Measurements from ENCODE around the gene LRRN1. TPM values are rescaled to one million over a fixed set of nuclear protein-coding genes. Genes with fewer than 3 reads are reported as not detected.

LRRN1 gene
- total and polyA plus RNA-seq, 2 of the 4 experiments (the other 2 are of a cell fraction), result 0.18 to 0.41 TPM

DNA sequence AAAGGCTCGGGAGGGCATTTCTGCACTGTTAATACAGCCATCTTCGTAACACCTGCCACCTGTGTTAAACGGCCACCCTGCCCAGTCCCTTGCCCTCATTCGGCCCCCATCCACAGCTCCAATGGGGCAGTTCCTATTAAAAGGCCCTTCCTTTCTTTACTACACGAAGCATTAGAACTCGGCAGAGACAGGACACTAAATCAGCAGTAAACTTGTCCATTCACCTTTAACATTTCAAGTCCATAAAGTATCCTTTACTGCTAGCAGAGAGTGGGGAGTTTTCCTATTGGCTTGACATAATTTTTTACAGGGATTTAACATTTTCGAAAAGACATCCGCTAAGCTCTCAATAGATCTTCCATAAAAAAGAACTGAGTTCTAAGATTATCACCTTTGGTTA lies 76.3 kb downstream of the LRRN1 start:
- CTCF ChIA-PET, result interaction anchor here (0.6 kb wide), 1 partner anchor 1084 kb away, joined by 3 read pairs; no protein-coding TSS in a partner anchor
- no peak overlapping the region for H4K5ac ChIP-seq (ENCODE audit: low read depth, low read length)
- H4K8ac ChIP-seq (ENCODE audit: low read depth in 2 of 2, low read length in 2 of 2), result no peak overlapping the region
- no peak overlapping the region for H2AK5ac ChIP-seq (ENCODE audit: low read depth, low read length)
- intact Hi-C loops (cut with micrococcal nuclease) (no loop called here), in situ Hi-C loops (cut with MboI; ENCODE audit: low sequenced_read_pairs) (no loop called here), dilution Hi-C loops (cut with HindIII; ENCODE audit: low sequenced_read_pairs, unreplicated experiment) (no loop called here)
- POLR2A ChIA-PET (ENCODE audit: unreplicated experiment), result no interaction called here
- no peak overlapping the region for H2AFZ ChIP-seq (replicated peaks; ENCODE audit: low read length, poor library complexity)
- no peak overlapping the region for H2AK9ac ChIP-seq (replicated peaks; ENCODE audit: low read depth, low read length, poor library complexity)
- WGBS, 2 experiments (ENCODE audit: extremely low coverage in 2 of 2, insufficient read length in 1 of 2), result 63% methylated on average over 4 of the region's 8 CpGs; no CpG with 5 or more reads in 1 of the 2 experiments
- H3K18ac ChIP-seq (ENCODE audit: low read depth, low read length), result no peak overlapping the region
- no peaks in the 10 kb centered on the region for H3K79me1 ChIP-seq (ENCODE audit: low read depth in 1 of 2, low read length in 2 of 2)
- H3K9ac ChIP-seq (ENCODE audit: low read depth, low read length), result no peak overlapping the region
- no peak overlapping the region for H3K14ac ChIP-seq (replicated peaks; ENCODE audit: low read depth, low read length)
- no peaks in the 10 kb centered on the region for H3K9me1 ChIP-seq (ENCODE audit: insufficient read depth, low read length)
- no peak overlapping the region for H3K4me2 ChIP-seq (ENCODE audit: low read depth, low read length)
- no peak overlapping the region for H3K27ac ChIP-seq (ENCODE audit: insufficient read depth, low read length)
- no peak overlapping the region for H3K4ac ChIP-seq (ENCODE audit: low read depth, low read length)
- no peaks in the 10 kb centered on the region for H4K20me1 ChIP-seq (ENCODE audit: insufficient read depth, low read length)
- H3K56ac ChIP-seq (ENCODE audit: extremely low read depth, insufficient read depth, low read length), result no peak overlapping the region
- H3K36me3 ChIP-seq (ENCODE audit: control insufficient read depth, insufficient read depth, low read length), result no peaks in the 10 kb centered on the region
- H3K23ac ChIP-seq (ENCODE audit: low read depth, low read length), result no peak overlapping the region
- H3K4me3 ChIP-seq (ENCODE audit: insufficient read depth, low read depth, low read length), result no peak overlapping the region
- no peaks in the 10 kb centered on the region for H3K4me1 ChIP-seq (ENCODE audit: control insufficient read depth, insufficient read depth, low read length)
- no peak overlapping the region for H2BK15ac ChIP-seq (ENCODE audit: low read depth, low read length)
- peaks cover 18% of the 10 kb centered on the region for H3K9me3 ChIP-seq (ENCODE audit: control insufficient read depth, insufficient read depth, low read length)
- TF ChIP-seq, protein P1, sequence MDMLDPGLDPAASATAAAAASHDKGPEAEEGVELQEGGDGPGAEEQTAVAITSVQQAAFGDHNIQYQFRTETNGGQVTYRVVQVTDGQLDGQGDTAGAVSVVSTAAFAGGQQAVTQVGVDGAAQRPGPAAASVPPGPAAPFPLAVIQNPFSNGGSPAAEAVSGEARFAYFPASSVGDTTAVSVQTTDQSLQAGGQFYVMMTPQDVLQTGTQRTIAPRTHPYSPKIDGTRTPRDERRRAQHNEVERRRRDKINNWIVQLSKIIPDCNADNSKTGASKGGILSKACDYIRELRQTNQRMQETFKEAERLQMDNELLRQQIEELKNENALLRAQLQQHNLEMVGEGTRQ (IDR thresholded peaks at IDR 0.05; ENCODE audit: low read depth, low read length), result no peak
- TF ChIP-seq, protein P2, sequence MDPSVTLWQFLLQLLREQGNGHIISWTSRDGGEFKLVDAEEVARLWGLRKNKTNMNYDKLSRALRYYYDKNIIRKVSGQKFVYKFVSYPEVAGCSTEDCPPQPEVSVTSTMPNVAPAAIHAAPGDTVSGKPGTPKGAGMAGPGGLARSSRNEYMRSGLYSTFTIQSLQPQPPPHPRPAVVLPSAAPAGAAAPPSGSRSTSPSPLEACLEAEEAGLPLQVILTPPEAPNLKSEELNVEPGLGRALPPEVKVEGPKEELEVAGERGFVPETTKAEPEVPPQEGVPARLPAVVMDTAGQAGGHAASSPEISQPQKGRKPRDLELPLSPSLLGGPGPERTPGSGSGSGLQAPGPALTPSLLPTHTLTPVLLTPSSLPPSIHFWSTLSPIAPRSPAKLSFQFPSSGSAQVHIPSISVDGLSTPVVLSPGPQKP (IDR thresholded peaks at IDR 0.05; ENCODE audit: borderline replicate concordance, low read depth, low read length), result no peak
- TF ChIP-seq POLR2A (IDR thresholded peaks at IDR 0.05; ENCODE audit: low read depth, low read length) (no peak), BHLHE40 (IDR thresholded peaks at IDR 0.05; ENCODE audit: low read depth, low read length) (no peak), FOS (IDR thresholded peaks at IDR 0.05; ENCODE audit: low read depth, low read length) (no peak), RAD21 (IDR thresholded peaks at IDR 0.05; ENCODE audit: low read length) (no peak), CEBPB (IDR thresholded peaks at IDR 0.05; ENCODE audit: low read depth, low read length) (no peak), RFX5 (IDR thresholded peaks at IDR 0.05; ENCODE audit: low read depth, low read length) (no peak), NFE2L2 (IDR thresholded peaks at IDR 0.05; ENCODE audit: low read depth, low read length) (no peak), RCOR1 (IDR thresholded peaks at IDR 0.05; ENCODE audit: insufficient replicate concordance, low read length) (no peak), SMC3 (IDR thresholded peaks at IDR 0.05; ENCODE audit: low read depth, low read length) (no peak), MAFK (IDR thresholded peaks at IDR 0.05; ENCODE audit: low read depth, low read length) (no peak), MXI1 (IDR thresholded peaks at IDR 0.05; ENCODE audit: borderline replicate concordance, low read depth, low read length) (no peak)
- TF ChIP-seq, protein P3, sequence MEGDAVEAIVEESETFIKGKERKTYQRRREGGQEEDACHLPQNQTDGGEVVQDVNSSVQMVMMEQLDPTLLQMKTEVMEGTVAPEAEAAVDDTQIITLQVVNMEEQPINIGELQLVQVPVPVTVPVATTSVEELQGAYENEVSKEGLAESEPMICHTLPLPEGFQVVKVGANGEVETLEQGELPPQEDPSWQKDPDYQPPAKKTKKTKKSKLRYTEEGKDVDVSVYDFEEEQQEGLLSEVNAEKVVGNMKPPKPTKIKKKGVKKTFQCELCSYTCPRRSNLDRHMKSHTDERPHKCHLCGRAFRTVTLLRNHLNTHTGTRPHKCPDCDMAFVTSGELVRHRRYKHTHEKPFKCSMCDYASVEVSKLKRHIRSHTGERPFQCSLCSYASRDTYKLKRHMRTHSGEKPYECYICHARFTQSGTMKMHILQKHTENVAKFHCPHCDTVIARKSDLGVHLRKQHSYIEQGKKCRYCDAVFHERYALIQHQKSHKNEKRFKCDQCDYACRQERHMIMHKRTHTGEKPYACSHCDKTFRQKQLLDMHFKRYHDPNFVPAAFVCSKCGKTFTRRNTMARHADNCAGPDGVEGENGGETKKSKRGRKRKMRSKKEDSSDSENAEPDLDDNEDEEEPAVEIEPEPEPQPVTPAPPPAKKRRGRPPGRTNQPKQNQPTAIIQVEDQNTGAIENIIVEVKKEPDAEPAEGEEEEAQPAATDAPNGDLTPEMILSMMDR (conservative IDR thresholded peaks at IDR 0.05; ENCODE audit: low read depth, low read length), result no peak
- H2BK20ac ChIP-seq (ENCODE audit: low read depth, low read length), result no peak overlapping the region
- ATAC-seq (ENCODE audit: low read depth), result no peak
- no peaks in the 10 kb centered on the region for H3K27me3 ChIP-seq (ENCODE audit: control insufficient read depth, insufficient read depth, low read length)
- H2BK120ac ChIP-seq (ENCODE audit: low read depth, low read length), result no peak overlapping the region
- no peak overlapping the region for H2BK5ac ChIP-seq (ENCODE audit: low read depth, low read length, poor library complexity, severe bottlenecking)
- no TSS peak for BruUV-seq (replicated peaks)
- no peak for DNase-seq
- H4K91ac ChIP-seq (ENCODE audit: insufficient read depth, low read depth, low read length), result no peak overlapping the region

Data from IMR-90 (cell line).